ENCODE results near the gene TSPYL2.

DNA sequence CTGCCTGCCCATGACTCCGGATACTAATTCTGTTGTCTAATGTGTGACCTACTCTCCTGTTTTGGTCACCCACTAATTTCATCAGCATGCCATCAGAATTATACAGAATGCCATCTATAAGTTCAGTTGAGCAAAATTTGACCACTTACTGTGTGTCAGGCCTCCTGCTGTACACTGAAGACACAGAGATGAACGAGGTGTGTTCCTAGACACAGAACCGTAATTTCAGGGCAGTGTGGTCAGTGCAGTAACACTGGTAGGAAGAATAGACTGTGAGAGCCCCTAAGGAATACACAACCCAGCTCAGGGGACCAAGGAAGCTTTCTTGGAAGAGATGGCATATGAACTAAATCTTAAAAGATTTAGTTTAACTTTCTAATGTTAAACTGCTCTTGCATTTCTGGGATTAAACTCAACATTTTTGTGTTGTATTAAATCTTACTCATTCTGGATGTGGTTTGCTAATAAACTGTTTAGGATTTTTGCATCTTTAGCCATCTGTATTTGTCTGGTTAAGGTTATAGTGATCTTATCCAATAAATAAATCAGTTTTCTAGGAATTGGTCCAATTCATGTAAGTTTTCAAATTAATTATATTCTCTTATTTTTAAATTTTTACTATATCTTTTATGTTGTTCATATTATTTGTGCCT, 46.1 kb downstream of the TSPYL2 start:
- TF ChIP-seq ZFP30 (CRISPR knock-in tag; IDR thresholded peaks at IDR 0.05): no peak
- no peak for TF ChIP-seq TSHZ2 (CRISPR knock-in tag; IDR thresholded peaks at IDR 0.05)
- no peak for TF ChIP-seq TOX (CRISPR knock-in tag; IDR thresholded peaks at IDR 0.05; ENCODE audit: borderline replicate concordance)
- TF ChIP-seq ESRRG (CRISPR knock-in tag; IDR thresholded peaks at IDR 0.05): no peak
- TF ChIP-seq, protein P1, sequence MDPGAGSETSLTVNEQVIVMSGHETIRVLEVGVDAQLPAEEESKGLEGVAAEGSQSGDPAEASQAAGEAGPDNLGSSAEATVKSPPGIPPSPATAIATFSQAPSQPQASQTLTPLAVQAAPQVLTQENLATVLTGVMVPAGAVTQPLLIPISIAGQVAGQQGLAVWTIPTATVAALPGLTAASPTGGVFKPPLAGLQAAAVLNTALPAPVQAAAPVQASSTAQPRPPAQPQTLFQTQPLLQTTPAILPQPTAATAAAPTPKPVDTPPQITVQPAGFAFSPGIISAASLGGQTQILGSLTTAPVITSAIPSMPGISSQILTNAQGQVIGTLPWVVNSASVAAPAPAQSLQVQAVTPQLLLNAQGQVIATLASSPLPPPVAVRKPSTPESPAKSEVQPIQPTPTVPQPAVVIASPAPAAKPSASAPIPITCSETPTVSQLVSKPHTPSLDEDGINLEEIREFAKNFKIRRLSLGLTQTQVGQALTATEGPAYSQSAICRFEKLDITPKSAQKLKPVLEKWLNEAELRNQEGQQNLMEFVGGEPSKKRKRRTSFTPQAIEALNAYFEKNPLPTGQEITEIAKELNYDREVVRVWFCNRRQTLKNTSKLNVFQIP (CRISPR knock-in tag; IDR thresholded peaks at IDR 0.05; ENCODE audit: borderline replicate concordance, low read depth): no peak
- TF ChIP-seq PATZ1 (CRISPR knock-in tag; IDR thresholded peaks at IDR 0.05; ENCODE audit: borderline replicate concordance): no peak
- no peak for TF ChIP-seq SNAI2 (CRISPR knock-in tag; IDR thresholded peaks at IDR 0.05)
- TF ChIP-seq ZFP3 (CRISPR knock-in tag; IDR thresholded peaks at IDR 0.05): no peak
- TF ChIP-seq TCF4 (CRISPR knock-in tag; IDR thresholded peaks at IDR 0.05; ENCODE audit: borderline replicate concordance): no peak
- no peak for TF ChIP-seq ZNF8 (CRISPR knock-in tag; IDR thresholded peaks at IDR 0.05)
- TF ChIP-seq PPARA (CRISPR knock-in tag; IDR thresholded peaks at IDR 0.05; ENCODE audit: borderline replicate concordance): no peak
- TF ChIP-seq ZNF70 (CRISPR knock-in tag; IDR thresholded peaks at IDR 0.05): no peak

Measured in SK-N-SH treated with all-trans-retinoic acid at 6 μM for 48 hours (cell line).